CD4-positive, alpha-beta T cell treated with Interleukin-21 for 1 hour (primary cell): ENCODE data around the gene ARTN.

Experiments
- DNase-seq: peaks from one replicate; pipeline ENCODE4 v3.0.0-alpha.2; 2020

Gene ARTN

DNA sequence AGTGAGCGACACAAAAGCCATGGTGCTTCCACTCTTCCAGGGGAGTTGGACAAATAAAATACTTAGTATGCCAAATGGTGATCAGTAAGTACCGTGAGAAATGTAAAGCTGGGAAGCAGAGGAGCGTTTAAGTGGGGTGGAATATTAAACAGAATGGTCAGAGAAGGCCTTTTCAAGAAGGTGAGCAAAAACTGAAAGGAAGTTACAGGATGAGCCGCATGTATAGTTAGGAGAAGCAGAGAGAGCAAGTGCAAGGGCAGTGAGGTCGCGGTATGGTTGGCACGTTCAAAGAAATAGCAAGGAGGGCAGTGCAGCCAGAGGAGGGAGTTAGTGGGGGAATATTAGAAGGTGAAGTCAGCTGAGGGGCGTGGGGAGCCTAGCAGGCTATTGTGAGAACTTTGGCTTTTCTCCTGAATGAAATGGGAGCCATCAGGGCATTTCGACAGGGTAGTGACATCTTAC, 40.4 kb downstream of the ARTN start:
- no peak for DNase-seq

DNA sequence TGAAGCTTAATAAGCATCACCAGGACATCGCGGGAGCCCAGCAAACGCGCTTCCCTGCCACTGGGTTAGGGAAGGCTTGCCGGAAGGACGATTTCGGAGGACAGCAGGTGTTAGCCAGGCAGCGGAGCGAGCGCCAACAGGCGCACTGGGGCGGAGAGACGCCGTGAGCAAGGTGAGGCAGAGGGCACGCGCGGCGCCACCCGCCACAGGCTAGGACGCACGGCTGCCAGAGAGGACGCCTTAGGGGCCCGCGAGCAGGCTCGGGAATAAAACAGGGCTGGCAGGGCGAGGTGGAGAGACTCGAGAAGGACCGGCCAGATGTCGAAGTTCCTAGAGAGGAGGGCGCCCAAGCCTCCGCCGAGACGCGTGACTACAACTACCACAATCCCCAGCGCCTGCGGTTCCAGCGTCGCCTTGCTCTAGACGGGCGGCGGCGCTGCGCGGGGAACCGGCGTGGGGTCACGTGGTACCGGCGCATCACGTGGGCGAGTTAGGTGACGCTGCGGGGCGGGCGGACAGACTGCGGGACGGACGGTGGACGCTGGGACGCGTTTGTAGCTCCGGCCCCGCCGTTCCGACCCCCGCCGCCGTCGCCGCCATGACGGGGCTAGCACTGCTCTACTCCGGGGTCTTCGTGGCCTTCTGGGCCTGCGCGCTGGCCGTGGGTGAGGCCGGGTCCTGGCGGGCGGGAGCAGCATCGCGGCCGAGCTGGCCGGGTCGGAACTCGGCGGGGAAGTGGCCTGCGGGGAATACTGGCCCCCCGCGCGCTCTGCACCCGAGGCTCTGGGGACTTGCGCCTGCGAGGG, 41.0 kb downstream of the ARTN start, which contains the start of gene ATP6V0B:
Gene ATP6V0B, plus strand, starts transcription at position 518 of the 806 bp plus-strand sequence. Its CDS starts 81 bp downstream, at position 599.
- DNase-seq, result peak; percentile 91

DNA sequence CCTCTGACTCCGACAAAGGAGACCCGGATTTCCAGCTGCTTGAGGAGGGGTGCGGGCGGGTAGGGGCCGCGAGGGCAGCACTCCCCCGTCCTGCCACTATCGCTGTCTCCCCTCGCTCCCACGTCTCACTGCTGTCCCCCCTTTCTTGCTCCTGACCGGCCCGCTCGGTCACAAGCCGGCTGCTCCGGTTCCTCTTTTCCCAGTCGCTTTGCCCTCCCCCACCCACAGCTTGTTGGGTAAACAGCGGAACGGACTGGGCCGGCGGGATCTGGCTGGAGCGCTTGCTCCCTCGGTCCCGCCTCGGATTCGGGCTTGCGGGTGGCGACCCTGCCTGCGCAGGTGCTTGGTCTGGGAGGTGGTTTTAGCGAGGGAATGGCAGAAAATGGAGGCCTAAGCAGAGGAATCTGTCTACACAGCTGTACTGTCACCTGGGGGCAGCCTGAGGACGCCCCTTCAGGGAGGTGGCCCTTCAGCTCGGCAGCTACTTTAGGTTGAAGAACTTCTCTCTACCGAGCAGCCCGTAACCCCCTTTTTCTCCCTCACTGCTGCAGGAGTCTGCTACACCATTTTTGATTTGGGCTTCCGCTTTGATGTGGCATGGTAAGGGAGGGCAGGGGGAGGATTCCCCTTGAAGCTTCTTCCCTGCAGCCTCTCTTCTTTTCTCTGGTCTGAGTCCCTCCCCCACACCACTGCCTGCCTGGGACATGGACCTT, 41.8 kb downstream of the ARTN start:
- DNase-seq, result peak; percentile 51

DNA sequence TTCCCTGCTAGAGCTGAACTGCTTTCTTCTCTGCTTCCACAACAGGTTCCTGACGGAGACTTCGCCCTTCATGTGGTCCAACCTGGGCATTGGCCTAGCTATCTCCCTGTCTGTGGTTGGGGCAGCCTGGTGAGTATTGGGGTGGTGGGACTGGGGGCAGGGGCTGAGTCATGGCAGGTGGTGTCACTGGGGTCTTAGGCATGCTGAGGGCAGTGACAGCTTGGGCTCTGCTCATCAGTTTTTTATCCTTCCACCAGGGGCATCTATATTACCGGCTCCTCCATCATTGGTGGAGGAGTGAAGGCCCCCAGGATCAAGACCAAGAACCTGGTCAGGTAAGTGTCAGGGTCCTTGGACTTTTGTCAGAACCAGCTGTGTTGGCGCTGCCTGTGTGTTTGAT, 42.4 kb downstream of the ARTN start:
- no peak for DNase-seq

DNA sequence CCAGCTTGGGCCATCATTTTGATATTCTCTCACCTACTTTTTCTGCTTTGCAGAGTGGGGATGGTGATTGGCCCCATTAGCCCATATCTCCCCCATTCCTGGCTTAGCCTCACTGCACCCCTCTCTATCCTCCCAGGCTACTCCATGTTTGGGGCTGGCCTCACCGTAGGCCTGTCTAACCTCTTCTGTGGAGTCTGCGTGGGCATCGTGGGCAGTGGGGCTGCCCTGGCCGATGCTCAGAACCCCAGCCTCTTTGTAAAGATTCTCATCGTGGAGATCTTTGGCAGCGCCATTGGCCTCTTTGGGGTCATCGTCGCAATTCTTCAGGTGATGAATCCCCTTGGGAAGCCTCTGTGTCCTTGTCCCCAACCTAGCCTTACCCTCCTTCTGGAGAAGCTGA, 43.3 kb downstream of the ARTN start:
- no peak for DNase-seq

DNA sequence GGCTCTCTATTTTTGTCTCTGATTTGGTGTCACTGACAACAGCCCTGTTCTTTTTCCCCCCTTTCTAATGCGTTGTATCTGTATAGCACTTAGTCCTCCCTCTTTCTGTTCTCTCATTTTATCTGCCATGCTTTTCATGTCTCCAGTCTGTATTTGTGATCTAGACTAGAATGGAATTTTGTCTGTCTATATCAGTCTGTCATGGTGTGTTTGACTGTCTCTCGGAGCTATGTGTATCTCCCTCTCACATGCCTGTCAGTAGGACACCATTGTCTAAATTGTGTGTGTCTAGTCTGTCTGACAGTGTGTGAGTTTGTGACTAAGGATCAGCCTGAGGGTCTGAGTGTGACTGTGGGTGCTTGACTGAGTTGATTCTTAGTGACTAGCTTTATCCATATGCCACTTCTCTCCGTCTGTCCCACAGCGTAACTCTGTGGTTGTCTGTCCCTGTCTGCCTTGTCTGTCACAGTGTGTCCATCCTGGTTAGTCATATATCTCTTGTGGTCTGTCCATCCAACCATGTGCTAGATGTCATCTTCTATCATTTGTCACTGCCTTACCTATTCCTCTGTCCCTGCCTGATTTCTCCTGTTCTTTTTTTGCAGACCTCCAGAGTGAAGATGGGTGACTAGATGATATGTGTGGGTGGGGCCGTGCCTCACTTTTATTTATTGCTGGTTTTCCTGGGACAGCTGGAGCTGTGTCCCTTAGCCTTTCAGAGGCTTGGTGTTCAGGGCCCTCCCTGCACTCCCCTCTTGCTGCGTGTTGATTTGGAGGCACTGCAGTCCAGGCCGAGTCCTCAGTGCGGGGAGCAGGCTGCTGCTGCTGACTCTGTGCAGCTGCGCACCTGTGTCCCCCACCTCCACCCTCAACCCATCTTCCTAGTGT, 44.0 kb downstream of the ARTN start:
- no peak for DNase-seq

DNA sequence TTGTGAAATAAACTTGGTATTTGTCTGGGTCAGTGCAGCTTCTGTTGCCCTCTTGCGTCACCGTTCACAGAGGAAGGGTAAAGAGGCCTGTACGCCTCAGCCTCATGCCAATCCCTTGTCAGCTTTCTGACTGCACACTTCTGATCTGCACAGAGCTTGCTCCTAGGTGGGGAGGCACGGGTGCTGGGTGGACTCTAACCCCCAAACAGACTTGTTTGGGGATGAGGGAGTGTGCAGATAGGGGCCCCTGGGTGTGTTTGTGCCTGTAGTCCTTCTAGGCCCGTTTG, 44.6 kb downstream of the ARTN start:
- no peak for DNase-seq

DNA sequence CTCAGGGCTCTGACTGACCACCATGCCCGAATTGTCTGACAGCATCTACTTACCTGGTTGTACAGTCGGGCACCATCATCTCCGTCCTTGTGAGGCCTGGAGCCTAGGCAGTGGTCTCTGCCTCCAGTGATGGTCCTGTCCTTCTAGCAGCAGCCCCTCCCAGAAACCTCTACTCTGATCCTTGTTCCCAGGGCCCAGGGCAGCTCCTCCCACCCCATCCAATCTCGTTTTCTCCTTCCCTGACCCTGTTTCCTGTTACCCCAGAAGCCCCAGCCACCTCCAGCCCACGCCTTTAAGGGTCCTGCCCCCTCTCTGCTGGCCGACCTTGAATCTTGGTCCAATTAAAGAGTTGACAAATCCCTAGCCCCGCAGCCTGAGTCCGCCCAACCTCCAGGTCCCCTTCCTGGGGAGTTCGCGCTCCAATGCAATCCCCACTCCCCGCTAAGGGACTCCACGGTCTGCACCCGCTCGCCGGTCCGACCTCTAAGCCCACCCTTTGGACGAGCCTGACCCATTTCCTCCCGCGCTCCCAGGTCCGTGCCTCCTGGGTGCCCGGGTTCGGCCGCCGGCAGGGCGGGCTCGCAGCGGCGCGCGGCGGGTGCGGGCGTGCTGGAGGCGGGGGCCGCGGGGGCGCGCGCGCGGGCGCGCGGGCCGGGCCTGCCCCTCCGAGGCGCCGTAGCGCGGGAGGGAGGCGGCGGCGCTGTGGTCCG, 45.1 kb downstream of the ARTN start, which contains the start of gene B4GALT2:
Gene B4GALT2, plus strand, starts transcription at position 660 of the 710 bp plus-strand sequence. CDS start 1,951 bp downstream, outside the sequence.
- DNase-seq, result peak; percentile 45

DNA sequence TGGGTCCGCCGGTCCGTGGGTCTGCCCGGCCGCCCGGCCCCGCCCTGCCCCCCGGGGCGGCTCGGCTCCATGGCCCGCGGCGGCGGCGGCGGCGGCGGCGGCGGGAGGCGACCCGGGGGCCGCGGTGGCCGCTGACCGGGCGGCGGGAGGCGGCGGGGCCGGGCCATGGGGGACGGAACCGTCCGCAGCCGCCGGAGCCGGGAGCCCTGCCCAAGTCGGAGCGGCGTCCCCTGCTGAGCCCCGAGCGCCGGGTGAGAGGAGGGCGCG, 45.6 kb downstream of the ARTN start:
- no peak for DNase-seq

DNA sequence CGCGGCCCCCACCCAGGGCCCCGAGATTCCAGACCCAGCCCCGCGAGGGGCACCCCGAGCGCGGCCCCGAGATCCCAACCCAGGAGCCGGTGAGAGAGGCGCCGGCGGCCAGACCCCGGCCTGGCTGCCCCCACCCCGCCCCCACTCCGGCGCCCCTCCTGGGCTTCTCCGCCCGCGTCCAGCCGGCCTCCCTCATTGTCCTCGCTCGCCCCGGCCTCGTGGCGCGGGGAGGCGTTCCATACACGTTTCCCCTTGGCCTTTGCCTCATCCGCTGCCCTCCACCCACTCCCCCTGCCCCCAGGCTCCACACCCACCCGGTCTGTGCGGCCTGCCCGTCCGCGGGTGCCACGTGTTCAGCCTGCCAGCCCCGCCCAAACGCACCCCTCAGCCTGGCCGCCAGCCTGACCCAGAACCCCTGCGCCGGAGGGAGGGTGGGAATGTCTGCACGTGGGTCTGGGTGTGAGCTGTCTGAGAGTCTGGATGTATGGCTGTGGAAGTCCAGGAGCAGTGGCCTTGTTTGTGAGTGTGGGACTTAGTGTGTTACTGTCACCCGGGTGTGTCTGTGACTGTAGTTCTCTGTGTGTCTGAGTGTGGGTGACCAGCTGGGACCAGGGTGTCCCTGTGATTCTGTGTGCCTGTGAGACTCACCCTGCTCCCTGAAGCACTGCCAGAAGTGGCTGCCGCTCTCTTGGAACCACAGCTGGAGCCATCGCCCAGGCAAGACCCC, 46.1 kb downstream of the ARTN start:
- DNase-seq, result peak; percentile 18

DNA sequence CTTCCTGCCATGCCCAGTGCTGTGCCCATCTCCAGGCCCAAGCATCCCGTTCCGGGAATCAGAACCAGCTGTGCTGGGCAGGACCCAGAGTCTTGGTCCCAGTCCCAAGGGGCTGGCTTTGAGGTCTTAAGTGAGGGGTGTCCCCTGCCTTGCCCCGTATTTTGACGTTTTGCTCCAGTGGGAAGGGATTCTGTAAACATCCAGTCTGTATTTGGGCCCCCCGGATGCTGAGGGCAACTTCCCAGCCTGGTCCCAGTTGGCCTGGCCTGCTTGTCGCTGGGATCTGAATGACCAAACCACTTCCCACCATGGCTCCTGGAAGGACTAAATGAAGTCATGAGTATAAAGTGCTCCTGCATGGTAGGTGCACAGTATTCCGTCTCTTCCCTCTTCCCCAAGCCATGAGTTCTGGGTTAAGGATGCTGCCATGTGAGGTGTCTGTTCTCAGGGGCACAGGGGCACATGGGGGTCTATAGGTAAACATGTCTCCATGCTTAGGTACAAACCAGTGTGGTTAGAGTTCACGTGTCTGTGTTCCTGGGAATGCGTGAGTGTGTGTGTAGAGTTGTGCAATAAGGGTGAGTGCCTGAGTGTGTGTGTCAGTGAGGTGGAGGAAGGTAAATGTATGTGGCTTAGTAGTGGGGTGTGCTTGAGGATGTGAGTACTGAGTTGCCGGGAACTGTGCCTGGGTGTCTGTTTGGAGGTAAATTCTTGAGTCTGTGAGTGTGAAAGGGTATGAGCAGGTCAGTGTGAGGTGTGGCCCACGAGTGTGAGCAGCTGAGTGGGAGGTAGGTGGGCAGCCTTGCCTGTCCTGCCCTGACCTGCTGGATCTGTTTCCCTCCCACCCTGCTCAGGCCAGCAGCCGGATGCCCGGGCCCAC, 46.9 kb downstream of the ARTN start:
- no peak for DNase-seq

DNA sequence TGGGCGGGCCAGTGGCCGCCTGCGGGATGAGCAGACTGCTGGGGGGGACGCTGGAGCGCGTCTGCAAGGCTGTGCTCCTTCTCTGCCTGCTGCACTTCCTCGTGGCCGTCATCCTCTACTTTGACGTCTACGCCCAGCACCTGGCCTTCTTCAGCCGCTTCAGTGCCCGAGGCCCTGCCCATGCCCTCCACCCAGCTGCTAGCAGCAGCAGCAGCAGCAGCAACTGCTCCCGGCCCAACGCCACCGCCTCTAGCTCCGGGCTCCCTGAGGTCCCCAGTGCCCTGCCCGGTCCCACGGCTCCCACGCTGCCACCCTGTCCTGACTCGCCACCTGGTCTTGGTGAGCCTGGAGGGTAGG, 47.5 kb downstream of the ARTN start:
- DNase-seq, result no peak

DNA sequence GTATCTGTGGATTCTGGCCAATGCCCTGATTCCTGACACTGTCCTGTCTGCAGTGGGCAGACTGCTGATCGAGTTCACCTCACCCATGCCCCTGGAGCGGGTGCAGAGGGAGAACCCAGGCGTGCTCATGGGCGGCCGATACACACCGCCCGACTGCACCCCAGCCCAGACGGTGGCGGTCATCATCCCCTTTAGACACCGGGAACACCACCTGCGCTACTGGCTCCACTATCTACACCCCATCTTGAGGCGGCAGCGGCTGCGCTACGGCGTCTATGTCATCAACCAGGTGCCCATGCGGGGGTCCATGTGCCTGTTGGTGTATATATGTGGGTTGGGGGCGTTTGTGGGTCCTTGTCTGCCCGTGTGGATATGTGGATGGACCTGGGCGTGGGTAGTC, 48.0 kb downstream of the ARTN start:
- no peak for DNase-seq

DNA sequence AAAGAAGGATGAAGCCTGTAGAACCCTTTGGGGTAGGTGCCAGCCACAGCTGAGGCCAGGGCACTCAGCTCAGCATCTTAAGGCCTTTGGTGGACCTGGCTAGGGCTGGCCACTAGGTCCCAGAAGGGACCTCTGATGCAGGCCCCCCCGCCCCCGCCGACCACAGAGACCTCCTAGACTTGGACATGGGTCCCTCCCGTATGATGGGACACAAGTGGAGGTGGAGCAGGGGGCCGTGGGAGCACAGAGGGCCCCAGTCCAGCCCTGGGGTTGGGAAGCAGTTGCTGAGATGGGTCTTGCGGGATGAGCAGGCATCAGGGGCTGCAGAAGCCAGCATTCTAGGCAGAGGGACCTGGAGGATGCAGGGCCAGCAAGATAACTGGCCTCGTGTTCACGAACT, 48.6 kb downstream of the ARTN start:
- DNase-seq, result no peak

DNA sequence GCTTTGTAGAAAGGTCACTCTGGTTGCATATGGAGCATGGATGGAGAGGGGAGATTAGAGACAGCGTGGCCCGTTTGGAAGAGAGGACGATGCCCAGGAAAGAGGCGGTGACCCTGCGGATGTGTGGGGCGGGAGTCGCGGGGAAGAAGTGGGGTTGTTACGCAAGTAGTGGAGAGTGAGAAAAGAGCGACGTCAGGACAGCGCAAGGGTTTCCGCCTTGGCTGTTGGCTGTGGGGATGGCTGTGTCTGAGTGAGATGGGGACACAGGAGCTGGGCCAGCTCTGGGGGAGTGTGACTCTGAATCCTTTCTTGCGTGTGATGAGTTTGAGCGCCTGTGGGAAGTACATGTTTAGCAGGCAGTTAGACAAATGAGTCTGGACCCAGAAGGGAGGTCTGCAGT, 49.2 kb downstream of the ARTN start:
- DNase-seq, result no peak

DNA sequence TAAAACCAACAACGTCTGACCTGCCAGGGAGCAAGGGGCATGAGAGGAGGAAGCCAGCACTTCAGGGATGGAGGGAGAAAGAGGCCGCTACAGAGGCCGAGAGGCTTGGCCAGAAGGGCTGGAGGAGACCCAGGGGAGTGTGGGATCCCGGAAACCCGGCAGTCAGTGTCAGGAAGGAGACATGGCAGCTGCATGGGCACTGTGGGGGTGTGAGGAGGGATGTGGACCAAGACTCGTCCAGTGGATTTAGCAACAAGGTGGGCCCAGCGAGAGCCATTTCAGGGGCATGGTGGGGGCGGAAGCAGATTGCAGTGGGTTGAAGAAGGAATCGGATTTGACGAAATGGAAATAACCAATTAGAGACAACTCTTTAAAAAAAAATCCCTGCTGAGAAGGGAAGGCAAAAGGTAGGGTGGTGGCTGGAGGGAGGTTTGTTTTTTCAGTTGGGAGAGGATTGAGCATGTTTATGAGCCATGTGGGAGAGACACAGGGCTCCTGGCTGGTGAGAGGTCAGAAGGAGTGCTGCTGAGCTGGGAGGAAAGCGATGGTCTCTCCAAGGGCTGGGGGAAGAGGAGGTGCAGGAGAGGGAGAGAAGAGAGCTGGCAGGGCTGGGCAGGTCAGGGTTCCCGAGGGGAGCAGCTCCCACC, 49.8 kb downstream of the ARTN start:
- no peak for DNase-seq

DNA sequence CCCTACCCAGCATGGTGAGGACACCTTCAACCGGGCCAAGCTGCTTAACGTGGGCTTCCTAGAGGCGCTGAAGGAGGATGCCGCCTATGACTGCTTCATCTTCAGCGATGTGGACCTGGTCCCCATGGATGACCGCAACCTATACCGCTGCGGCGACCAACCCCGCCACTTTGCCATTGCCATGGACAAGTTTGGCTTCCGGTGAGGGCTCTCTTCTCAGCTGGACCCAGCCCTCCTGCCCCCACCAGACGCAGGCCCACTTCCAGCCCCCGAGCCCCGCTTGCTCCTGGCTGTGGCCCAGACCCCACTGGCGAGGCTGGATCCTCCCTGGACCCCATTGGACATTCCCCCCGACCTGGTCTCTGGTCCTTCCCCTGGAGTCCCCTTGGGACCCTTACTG, 51.3 kb downstream of the ARTN start:
- no peak for DNase-seq

DNA sequence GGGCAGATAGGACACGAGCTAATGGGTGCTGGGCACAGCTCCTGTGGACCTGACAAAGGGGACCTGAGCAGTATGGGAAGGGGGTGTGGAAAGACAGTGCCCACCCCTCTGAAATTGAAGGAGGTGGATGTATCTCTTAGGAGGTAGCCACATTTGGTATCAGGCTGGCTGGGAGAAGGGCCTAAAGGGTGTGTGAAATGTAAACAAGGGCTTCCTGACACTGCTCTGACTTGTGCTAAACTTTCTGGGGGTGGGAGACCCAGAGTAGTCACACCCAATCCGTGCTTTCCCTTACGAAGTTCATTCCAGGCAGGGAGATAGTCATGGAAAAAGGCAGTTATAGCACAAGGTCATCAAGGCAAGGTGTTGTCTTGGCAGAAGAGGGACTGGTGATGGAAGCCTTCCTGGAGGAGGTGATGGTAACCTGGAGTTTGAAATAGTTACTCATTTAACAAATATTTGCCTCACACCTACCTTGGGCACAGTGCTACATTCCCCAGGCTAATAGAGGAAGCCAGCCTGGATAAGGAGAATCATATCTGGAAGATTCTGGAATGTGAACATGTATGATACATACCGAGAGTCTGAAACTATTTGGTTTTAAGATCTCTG, 52.5 kb downstream of the ARTN start:
- DNase-seq, result no peak

DNA sequence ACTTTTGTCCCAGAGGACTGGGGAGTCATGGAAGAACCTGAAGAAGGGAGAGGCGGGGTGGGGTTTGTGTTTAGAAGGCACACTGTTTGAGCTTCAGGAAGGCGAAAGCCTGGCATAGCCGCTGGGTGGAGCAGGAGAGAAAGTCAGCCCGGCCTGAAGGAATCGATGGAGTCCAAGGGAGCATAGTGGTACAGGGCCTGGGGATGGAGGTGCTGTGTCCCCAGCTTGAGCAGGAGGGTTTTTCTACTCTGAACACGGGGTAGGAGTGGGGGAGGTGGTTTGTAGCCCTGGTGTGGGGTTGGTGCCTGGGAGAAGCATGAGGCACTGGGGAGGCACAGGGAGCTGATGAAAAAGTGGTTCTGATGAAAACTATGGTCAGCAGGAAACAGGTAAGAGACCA, 53.1 kb downstream of the ARTN start:
- DNase-seq, result no peak
